K562 (cell line): ENCODE measurements around the gene RERE.

Source experiments
- CBX8 ChIP-seq: fragments of 200-600 bp; sonication (generic); IDR thresholded peaks from 2 replicates; pipeline ENCODE4 v1.6.1; 2012; ENCODE audit warnings: borderline replicate concordance, mixed run types, low read depth, mild to moderate bottlenecking, moderate library complexity, mixed read lengths, low read length, control low read depth, inconsistent platforms; ENCODE audit not compliant: poor library complexity, severe bottlenecking; ENCODE audit errors: extremely low read depth
- CCAR2 ChIP-seq: fragments of 200-400 bp; formaldehyde crosslinking; IDR thresholded peaks from 2 replicates; pipeline ENCODE4 v1.6.1; 2017; ENCODE audit warnings: mild to moderate bottlenecking, low read depth, low read length
- CREB3L1 ChIP-seq: fragments of 450-650 bp; IDR thresholded peaks from 2 replicates; pipeline ENCODE4 v1.6.1; 2014; ENCODE audit warnings: low read depth, mild to moderate bottlenecking, moderate library complexity, borderline replicate concordance
- MYNN ChIP-seq, 2 experiments: sonication (generic); formaldehyde crosslinking in 1 of 2; IDR thresholded peaks; 2 replicates each; pipeline versions ENCODE4 v1.5.0 to v1.6.1; 2016 to 2020; ENCODE audit warnings: antibody characterized with exemption in 1 of 2, missing genetic modification reagents in 1 of 2
- SMAD1 ChIP-seq: fragments of 150-350 bp; IDR thresholded peaks from 2 replicates; pipeline ENCODE4 v1.6.1; 2014; ENCODE audit warnings: low read length, low read depth; ENCODE audit not compliant: partially characterized antibody
- STAT6 ChIP-seq: sonication (generic); formaldehyde crosslinking; IDR thresholded peaks from 2 replicates; pipeline ENCODE4 v1.8.1; 2023; ENCODE audit warnings: mild to moderate bottlenecking, missing genetic modification reagents
- U2AF2 ChIP-seq: fragments of 200-400 bp; formaldehyde crosslinking; optimal IDR thresholded peaks from 2 replicates; pipeline ENCODE3; 2017; ENCODE audit warnings: low read depth, mild to moderate bottlenecking, low read length
- USF2 ChIP-seq: sonication (generic); formaldehyde crosslinking; IDR thresholded peaks from 2 replicates; pipeline ENCODE4 v1.5.0; 2020; ENCODE audit warnings: missing genetic modification reagents
- ZBTB7A ChIP-seq: IDR thresholded peaks from 2 replicates; pipeline ENCODE4 v1.6.1; 2011; ENCODE audit warnings: low read depth, mild to moderate bottlenecking, low read length, moderate library complexity, borderline replicate concordance; ENCODE audit not compliant: control insufficient read depth
- ZNF354B ChIP-seq: fragments of 250-450 bp; sonication (Bioruptor Pico); IDR thresholded peaks from 2 replicates; pipeline ENCODE4 v1.4.0; 2020
- TF ChIP-seq, protein P1 (sequence below), 3 experiments: IDR thresholded peaks in 2 of 3; conservative IDR thresholded peaks in 1 of 3; 2 replicates each; pipeline ENCODE4 v1.5.1; 2011 to 2012; ENCODE audit warnings: low read length in 3 of 3, mild to moderate bottlenecking in 3 of 3, control low read depth in 2 of 3, improper control_type of control experiment in 1 of 3, inconsistent platforms in 1 of 3, low read depth in 1 of 3, mixed read lengths in 1 of 3, moderate library complexity in 1 of 3; ENCODE audit not compliant: insufficient read depth in 2 of 3

- no peak for TF ChIP-seq MYNN (IDR thresholded peaks at IDR 0.05)
- no peak for TF ChIP-seq MYNN (CRISPR knock-in tag; IDR thresholded peaks at IDR 0.05)
- no peak for TF ChIP-seq ZNF354B
- no peak for TF ChIP-seq ZBTB7A
- TF ChIP-seq CCAR2, result no peak
- TF ChIP-seq U2AF2, result no peak
- TF ChIP-seq, protein P1, sequence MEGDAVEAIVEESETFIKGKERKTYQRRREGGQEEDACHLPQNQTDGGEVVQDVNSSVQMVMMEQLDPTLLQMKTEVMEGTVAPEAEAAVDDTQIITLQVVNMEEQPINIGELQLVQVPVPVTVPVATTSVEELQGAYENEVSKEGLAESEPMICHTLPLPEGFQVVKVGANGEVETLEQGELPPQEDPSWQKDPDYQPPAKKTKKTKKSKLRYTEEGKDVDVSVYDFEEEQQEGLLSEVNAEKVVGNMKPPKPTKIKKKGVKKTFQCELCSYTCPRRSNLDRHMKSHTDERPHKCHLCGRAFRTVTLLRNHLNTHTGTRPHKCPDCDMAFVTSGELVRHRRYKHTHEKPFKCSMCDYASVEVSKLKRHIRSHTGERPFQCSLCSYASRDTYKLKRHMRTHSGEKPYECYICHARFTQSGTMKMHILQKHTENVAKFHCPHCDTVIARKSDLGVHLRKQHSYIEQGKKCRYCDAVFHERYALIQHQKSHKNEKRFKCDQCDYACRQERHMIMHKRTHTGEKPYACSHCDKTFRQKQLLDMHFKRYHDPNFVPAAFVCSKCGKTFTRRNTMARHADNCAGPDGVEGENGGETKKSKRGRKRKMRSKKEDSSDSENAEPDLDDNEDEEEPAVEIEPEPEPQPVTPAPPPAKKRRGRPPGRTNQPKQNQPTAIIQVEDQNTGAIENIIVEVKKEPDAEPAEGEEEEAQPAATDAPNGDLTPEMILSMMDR (IDR thresholded peaks at IDR 0.05 in 2 of 3, conservative IDR thresholded peaks at IDR 0.05 in 1 of 3; ENCODE audit: insufficient read depth in 2 of 3, low read depth in 1 of 3, low read length in 3 of 3), result no peak
- TF ChIP-seq STAT6 (CRISPR knock-in tag), result no peak
- no peak for TF ChIP-seq USF2 (CRISPR knock-in tag)
- no peak for TF ChIP-seq CREB3L1
- no peak for TF ChIP-seq CBX8
- TF ChIP-seq SMAD1, result no peak
Measured at GRCh38 chr1:8421721-8422120, 395.7 kb downstream of the RERE start.
